COR-L47 (cell line): ENCODE measurements around the gene TREH.

Experiments used
- DNase-seq: peaks from one replicate; lab custom pipeline; 2025; lab: John Stamatoyannopoulos, UW

The TREH gene

DNA sequence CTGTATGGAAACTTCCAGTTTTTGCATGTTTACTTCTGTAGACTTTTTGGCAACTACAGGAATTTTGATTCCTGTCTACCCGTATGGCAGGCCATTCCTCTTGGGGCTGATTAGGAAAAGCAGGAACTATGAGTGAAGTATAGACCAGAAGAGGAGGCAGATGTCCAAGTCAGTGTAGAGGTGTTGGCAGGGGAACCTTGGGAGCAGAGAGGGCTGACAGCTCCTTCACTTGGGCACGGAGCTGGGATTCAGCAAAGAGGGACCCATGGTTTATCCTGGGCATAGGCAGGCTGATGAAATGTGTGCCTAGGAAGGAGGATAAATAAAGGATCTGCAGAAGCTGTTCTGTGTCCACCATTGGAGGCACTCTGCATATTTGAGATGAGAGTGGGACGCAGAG, 33.1 kb downstream of the TREH start:
- no peak for DNase-seq

DNA sequence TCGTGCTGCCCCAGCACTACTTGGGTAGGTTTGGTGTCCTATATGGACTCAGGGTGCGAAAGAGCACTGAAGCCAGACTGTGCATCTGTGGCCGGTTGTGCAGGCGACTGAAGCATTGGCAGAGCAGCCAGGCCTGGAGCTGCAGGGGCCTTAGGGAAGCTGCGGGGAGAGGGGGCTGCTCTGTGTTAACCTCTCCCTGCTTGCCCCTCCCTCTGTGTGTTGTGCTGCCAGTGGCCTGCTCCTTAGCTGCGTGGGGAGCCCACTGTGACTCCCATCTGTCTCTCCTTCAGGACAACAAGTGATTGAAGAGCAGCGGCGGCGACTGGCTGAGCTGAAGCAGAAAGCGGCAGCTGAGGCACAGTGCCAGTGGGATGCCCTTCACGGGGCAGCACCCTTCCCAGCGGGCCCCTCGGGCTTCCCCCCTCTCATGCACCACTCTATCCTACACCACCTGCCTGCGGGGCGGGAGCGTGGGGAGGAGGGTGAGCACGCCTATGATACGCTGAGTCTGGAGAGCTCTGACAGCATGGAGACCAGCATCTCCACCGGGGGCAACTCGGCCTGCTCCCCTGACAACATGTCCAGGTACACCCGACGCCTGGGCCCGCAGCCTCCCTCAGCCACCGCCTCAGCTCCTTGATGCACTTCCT, 34.3 kb downstream of the TREH start:
- no peak for DNase-seq

DNA sequence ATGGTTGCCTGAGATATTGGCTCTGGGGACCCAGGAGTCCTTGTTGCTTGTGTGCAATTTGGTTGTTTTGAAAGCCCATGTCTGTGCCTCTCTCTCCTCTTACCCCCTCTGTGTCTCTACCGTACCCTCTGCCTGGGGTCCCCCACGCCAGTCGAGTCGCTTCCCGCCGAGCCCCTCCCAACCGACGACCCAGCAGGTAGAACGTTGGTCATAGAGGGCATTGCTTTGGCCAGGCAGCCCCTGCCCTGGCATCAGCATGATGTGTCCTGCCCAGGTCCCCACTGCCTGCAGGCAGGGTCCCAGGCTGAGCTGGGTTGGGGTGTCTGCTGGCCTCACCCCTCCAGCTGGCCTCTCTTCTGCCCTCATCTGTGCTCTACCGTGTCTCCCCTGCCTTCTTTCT, 35.0 kb downstream of the TREH start:
- DNase-seq: no peak

DNA sequence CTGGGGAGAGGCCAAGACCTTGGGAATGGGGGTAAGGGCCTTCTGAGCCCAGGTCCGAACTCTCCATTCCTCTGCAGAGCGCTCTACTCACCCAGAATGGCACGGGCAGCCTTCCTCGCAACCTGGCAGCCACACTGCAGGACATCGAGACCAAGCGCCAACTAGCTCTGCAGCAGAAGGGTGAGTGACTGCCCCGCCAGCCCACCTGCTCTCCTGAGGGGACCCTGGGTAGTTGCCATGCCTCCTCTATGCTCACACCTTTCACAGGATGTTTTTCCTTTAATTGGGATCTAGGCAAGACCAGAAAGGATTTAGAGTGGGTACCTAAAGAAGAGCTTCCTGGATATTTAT, 35.5 kb downstream of the TREH start:
- no peak for DNase-seq

DNA sequence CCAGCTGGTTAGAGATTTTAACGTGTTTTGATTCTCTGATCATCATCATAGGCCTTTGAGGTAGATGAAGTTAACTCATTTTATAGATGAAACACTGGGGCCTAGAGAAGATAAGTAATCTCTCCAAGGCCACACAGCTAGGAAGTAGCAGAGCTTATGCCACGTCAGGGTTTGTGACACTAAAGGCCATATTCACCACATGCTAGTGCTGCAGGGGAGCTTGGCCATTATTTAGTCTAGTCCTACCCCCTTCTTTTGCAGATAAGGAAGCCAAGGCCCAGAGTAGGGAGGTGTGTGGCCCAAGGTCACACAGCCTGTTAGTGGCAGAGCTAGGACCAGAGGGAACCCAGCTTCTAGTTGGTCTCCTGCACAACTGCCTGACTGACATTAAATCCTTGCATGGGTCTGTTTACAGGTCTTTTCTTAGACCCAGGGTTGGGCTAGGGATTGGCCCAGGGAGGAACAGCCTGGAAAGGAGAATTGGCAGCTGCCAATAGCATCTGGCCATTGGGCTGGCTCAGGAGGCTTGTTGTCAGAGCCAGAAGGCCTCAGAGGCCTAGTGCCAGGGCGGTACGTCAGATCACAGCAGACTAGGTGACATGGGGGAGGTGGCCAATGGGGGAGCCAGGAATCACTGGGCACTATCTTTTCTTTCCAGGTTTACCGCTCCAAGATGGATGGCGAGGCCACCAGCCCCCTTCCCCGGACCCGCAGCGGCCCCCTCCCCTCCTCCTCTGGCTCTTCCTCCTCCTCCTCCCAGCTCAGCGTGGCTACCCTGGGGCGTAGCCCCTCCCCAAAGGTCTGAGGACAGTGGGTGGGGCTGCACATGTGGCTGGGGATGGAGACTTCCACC, 36.1 kb downstream of the TREH start:
- no peak for DNase-seq

DNA sequence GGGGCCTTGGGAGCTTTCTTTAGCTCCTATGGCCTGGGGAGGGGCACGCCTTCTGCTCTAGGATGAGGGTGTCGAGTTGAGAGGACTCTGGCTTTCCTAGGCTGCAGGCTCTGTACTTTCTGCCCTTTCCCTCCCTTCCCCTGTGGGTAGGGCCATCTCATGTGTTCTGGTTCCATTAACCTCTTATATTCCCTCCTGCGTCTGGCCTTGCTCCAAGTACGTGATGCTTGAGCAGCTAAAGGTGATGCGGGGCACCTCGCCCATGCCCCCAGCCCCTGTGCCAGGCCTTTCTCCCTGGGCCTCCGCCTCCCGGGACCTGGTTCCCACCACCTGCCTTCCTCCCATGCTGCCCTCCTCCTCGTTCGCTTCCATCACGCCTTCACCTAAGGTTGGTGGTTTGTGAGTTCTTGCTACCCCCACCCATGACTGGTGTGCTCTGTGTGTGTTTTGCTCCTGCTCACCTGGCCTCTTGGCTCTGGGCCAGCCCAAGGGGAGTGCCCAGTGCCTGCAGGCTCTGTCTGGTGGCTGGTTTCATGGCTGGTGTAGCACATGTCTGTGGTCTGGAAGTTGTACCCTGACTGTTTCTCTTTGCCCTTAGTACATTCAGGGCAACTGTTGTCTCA, 37.9 kb downstream of the TREH start:
- DNase-seq: peak; percentile 91

DNA sequence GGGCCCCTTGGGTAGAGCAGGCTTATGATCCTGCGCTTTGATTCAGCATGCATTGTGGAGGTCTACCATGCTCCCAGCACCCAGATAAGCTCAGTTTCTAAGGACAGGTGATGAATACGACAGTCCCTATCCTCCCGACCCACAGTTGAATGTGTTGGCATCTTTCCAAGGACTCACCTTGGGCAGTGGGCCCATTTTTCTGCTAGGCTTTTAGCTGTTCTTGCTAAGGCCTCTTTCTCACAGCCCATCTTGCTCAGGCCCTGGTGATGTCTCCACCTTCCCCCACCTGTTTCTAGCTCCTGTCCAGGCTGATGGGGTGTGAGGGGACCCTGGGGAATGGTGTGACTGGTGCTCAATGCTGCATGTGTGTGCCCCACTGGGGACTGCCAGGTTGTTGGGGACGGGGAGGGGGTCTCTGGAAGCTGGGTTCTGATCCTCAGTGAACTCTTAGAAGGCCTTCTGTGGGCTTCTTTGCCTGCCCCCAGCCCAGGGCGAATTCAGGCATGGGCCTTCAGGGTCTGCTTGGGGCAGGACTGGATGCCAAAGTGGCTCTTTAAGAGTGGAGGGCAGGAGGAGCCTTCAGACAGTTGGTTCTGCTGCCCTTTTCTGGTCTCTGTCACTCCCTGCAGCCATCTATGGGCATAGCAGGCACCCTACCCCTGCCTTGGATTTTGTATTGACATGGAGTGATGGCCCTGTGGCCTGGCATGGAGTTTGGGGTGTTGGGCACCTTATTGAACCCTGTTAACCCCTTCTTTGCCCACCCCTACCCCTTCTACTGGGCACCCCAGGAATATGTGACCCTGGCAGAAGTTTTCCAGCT, 38.9 kb downstream of the TREH start:
- no peak for DNase-seq

DNA sequence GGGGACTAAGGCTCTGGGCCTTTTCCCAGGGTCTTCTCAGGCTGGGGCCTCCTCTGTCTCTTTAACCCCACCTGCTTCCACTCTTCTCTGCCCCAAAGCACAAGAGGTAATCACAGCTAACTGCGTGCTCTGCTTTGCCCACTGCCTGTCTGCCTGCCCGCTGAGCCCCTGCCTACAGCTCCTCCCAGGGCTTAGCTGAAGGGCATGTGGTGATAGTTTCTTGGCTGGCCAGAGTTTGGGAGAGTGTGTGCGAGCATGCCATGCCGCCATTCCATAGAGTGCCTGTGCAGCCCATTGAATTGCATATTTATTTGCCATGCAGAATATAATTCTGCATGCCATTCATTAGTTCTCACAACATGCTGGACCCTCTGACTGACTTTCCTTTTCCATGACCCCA, 39.6 kb downstream of the TREH start:
- no peak for DNase-seq

DNA sequence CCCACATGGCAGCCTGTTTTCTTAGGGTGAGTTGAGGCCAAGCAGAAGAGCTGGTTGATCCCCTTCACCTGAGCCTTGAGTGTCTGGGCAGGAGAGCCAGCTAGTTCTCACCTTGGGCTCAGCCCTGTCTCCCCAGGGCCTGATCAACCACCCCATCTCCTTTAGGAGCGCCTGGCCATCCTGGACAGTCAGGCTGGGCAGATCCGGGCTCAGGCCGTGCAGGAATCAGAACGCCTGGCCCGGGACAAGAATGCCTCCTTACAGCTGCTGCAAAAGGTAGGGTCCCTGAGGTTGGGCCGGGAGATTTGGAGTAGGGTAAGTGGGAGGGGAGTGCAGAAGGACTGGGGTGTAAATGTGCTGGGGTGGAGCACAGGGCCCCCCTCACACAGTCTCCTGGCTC, 40.7 kb downstream of the TREH start:
- DNase-seq: no peak

DNA sequence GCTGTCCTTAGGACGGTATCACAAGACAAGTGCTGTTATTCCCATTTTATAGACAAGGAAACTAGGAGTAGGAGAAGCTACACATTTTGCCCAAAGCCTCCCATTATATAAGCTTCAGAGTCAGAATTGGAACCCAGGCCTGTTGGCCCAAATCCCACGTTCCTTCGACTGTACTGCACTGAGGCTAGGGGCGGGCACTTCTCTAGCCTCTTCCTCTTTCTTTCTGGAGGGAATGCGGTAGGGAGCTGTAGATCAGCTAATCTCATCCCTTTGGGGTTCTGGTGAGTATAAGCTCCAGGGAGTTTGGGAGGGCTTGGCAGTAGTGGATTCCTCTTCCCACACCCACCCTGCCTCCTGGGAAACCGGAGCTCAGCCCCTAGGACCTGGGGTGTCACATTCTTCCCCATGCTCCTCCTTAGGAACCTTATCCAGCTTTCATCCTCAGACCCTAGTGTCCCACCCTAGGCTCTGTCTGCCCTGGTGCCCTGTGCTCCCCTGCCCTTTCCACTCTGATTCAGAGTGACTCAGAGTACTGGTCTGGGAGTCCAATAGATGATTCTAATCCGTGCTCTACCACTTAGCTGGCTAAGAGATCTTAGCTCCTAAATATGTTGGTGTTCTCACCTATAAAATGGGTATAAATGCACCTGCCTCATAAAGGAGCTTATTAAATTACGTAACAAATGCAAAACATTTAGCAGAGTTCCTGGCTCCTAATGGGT, 42.7 kb downstream of the TREH start:
- DNase-seq: no peak

DNA sequence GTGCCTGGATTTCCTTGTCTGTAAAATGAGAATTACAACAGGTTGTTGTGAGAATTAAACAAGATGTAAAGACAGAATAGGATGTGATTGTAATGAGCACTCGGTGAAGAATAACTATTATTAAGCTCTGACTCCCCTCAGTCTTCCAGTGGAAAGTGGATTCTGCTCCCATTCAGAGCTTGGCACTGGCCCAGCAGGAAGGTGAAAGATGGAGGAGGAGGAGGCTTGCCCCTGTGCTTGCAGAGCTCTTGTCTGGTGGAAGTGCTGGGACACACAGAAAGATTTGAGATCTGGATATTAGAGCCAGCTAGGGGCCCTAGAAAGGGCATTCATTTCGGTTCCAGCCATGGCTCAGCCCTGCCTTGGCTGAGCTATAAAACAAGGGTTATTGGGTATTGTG, 43.8 kb downstream of the TREH start:
- no peak for DNase-seq

DNA sequence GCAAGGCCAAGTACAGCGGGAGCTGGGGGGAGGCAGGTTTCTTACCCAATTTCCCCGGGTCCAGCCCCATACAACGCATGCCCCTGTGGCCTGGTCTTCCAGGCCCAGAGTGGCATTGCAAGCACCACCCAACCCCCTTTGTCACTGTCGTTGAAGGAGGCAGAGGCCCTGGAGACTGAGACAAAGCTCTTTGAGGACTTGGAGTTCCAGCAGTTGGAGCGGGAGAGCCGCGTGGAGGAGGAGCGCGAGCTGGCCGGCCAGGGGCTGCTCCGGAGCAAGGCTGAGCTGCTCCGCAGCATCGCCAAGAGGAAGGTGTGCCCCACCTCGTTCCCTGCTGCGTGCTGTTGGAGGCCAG, 44.2 kb downstream of the TREH start:
- DNase-seq: no peak

DNA sequence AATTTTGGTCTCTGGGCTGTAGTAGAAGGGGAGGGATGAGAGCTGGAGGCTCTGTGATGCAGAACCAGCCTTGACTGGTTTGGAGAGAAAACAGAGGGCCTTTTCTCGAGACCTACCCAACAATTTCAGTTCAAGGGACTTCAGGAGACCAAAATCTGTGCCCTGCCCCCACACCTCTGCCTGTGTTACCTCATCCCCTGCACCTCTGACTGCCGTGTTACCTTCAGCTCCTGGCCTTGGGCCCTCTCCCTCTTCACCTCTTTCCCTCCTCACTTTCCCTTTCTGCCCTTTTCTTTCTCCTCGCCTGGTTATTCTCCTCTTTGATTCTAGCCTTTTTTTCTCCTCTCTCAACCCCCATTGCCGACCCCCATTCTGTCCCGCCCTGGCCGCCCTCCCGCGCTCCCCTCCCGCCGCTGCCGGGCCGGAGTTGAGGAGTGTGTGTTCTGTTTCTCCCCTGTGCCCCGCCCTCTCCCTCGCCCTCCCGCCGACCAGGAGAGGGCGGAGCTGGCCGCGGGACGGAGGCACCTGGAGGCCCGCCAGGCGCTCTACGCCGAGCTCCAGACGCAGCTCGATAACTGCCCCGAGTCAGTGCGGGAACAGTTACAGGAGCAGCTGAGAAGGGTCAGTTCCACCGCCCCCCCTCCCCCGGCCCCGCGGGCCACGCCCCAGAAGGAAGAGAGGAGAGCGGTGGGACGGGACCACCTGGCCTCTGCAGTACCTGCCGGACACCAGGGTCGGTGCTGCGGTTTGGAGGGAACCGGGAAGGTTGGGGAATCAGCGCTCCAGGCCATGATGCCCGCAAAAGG, 44.8 kb downstream of the TREH start:
- DNase-seq: peak; percentile 65

DNA sequence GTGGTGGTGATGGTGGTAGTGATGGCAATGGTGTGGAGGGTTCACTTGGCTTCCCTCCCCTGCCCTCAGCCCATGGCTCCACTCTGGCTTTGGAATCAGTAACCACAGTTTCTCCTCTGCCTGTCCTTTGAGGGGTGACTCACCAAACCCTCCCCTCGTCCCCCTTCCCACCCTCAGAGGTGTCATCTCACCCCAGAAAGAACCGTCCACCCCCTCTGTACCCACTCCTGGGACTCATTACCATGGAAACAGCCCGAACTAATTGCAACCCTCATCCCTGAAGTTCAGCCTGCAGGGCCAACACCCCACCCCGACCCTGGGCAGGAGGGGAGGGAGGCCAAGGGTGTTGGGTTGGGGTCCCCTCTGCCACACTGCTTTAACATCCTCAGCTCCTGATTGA, 45.5 kb downstream of the TREH start:
- DNase-seq: no peak

DNA sequence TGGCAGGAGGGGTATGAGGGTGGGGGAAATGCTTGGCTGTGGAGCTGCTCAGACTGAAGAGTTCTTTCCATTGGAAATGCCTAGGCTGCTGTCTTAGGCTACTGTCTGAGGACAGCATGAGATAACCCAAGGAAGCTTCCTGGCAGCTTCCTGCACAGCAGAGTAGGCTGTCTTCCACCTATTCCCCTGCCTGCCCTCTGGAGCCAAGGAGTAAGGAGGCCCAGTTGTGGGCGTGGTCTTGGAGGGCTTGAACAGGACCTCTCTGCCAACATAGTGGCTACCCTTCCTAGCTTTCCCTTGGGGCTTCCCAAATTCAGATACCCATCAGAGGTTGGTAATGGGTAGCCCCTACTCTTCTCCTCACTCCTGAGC, 46.1 kb downstream of the TREH start:
- no peak for DNase-seq

DNA sequence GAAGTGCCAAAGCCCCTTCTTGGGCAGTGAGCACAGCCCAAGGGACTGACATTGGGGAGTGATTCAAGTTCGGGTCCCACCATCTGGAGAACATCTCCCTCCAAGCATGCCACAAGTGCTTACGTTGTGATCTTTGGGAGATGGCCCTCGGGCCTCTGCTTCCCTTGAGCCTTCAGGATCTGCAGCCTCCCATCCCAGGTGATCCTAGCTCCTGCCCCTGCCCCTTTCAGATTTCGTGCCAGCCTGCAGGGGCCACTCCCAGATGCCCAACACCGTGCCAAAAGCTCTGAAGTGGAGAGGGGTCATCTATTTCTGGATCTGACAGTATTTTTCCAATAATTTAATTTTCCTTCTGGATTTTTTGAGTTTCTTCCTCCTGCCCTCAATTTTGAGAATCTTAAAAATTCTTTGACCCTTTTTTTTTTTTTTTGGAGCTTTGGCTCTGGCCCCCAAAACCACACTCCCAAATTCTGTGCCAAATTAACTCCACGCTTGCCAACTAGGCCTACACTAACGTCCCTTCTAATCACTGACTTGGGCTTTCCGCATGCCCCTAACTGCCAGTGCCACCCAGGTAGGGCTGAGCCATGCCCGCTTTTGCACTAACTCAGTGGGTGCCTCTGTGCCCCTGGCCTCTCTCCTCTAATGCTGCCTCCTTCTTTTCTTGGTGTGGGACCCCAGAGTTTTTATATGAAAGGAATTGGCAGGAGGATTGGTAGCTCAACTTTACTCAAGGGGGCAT, 46.7 kb downstream of the TREH start:
- no peak for DNase-seq

DNA sequence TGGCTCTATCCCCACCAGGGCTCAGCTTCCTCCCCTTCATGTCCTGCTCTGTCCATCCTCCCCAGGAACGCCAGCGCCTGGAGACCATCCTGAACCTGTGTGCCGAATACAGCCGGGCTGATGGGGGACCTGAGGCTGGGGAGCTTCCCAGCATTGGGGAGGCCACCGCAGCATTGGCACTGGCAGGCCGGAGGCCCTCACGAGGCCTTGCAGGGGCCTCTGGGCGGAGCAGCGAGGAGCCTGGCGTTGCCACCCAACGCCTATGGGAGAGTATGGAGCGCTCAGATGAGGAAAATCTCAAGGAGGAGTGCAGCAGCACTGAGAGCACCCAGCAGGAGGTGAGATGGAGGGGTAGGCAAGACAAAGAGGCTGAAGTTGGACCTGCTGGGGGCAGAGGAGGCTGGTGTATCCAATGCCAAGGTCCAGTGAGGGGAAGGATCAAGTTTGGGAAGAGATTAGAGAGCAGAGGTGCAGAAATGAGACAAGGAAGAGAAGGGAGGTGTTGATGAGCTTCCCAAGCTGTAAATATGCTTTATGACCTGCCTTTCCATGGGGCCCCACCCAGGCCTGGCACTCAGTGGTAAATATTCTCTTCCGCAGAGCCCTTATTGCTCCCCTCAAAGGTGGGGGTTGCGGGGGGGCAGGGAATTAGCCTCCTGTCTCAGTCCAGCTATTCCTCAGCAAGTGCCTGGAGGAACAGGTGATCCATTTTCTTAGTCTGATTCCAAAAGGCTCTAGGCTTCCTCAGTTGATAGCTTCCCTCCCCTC, 48.1 kb downstream of the TREH start:
- DNase-seq: no peak

DNA sequence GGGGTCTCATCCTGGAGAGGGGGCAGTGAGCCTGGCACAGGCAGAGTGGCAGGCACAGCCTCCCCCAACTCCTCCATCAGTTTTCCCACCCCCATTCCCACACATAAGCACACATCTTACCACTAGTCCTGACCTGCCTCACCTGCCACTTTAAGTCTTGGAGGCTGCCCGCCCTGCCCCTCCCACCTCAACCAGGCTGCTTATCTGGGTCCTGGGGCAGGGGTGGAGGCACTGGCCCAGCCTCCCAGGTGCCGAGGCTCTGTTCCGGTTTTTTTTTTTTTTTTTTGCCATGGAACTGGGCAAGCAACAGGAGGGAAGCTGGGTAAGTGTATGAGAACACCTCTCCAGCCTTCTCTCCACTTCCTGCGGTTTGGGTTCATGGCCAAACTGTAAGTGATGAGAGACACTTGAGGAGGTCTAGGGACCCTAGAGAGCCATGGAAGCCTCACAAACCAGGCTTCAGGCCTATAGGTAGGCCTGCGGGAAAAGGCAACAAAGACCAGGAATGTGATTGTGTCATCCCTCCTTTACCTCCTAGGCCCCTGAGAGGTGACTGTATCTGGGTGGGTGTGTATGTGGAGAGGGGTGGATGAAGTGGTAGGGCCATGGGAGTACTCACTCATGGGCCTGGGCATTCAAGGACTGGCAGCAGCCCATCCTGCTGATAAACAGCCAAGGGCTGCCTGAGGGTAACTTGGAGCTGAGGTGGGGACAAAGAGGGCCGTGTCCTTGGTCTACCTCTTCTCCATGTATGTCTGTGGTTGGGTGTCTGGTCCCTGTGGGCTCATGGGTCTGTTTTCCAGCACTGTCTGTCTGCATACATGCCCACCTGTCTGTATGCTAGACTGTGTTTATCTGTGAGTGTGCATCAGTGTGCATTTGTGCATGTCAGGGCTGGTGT, 49.4 kb downstream of the TREH start:
- no peak for DNase-seq
